Transverse colon (tissue), 4 donors: ENCODE results near the gene NME4. TPM values are rescaled to one million over a fixed set of nuclear protein-coding genes. Genes with fewer than 3 reads are reported as not detected.

Experiments
- DNase-seq: peaks from one replicate; pipeline ENCODE4 v3.0.0-alpha.2; 2019
- H3K27ac ChIP-seq, 4 donors: fragments of 200-600 bp; sonication (generic); 2 replicates each; pipeline ENCODE4 v1.5.1; 2016 to 2018; ENCODE audit warnings: inconsistent platforms in 4 of 4
- H3K27me3 ChIP-seq: fragments of 200-600 bp; sonication (generic); 2 replicates; pipeline ENCODE4 v1.5.1; 2017; ENCODE audit warnings: inconsistent platforms
- H3K36me3 ChIP-seq, 4 donors: fragments of 200-600 bp; sonication (generic); 2 replicates each; pipeline ENCODE4 v1.5.1; 2017 to 2019; ENCODE audit warnings: inconsistent platforms in 4 of 4
- H3K4me1 ChIP-seq, 4 donors: fragments of 200-600 bp; sonication (generic); 2 replicates each; pipeline ENCODE4 v1.5.1; 2017 to 2020; ENCODE audit warnings: inconsistent platforms in 4 of 4
- H3K4me3 ChIP-seq, 4 donors: fragments of 200-600 bp; sonication (generic); 1 replicate in 1 of 4; 2 replicates in 3 of 4; pipeline versions ENCODE4 v1.5.1 to v1.6.1; 2017 to 2019; ENCODE audit warnings: inconsistent platforms in 4 of 4
- H3K9me3 ChIP-seq, 2 donors: fragments of 200-600 bp; sonication (generic); 2 replicates each; pipeline ENCODE4 v1.5.1; 2017 to 2019; ENCODE audit warnings: inconsistent platforms in 2 of 2
- CTCF ChIP-seq, 5 experiments: fragments of 200-600 bp in 3 of 5; fragments of 450-650 bp in 2 of 5; sonication (generic) in 3 of 5; IDR thresholded peaks; 1 replicate in 2 of 5; 2 replicates in 3 of 5; pipeline ENCODE4 v1.5.1; 2016 to 2017; ENCODE audit warnings: antibody characterized with exemption in 5 of 5, inconsistent platforms in 3 of 5, mild to moderate bottlenecking in 2 of 5, moderate library complexity in 1 of 5
- EP300 ChIP-seq: sonication (generic); formaldehyde crosslinking; IDR thresholded peaks from one replicate; pipeline ENCODE4 v1.6.1; 2017; ENCODE audit warnings: antibody characterized with exemption, low read depth
- POLR2A ChIP-seq: fragments of 450-650 bp; IDR thresholded peaks from one replicate; pipeline ENCODE4 v1.6.1; 2016; ENCODE audit warnings: antibody characterized with exemption, mild to moderate bottlenecking, moderate library complexity
- POLR2AphosphoS5 ChIP-seq, 3 donors: sonication (generic); formaldehyde crosslinking; IDR thresholded peaks; one replicate each; pipeline ENCODE4 v1.6.1; 2016; ENCODE audit warnings: antibody characterized with exemption in 3 of 3
- WGBS, 2 donors: methylation state at CpG; one replicate each; pipeline ENCODE4 v1.1.5; 2018; ENCODE audit warnings: low coverage in 1 of 2; 5-methylcytosine and 5-hydroxymethylcytosine counted together
- in situ Hi-C, 4 donors: fragments of 200-750 bp; cut with MboI; loops; one replicate each; pipeline versions ENCODE4 v1.15.0 to v1.15.1; 2017; ENCODE audit warnings: low sequenced_read_pairs in 3 of 4, low pct_ligation_motif_present in 1 of 4, low pct_unique_long_range_greater_than_20kb in 1 of 4
- intact Hi-C: fragments of 100-400 bp; cut with DNase I; formaldehyde crosslinking; loops from one replicate; pipeline ENCODE4 v1.15.1; 2023; ENCODE audit warnings: low total_unique reads
- small RNA-seq, 4 donors: library from RNA; depleted of rRNA; stranded (forward); fragments of <200 nt; gene quantifications; one replicate each; pipeline ENCODE3, GENCODE V24; 2016
- total RNA-seq, 4 donors: library from RNA; depleted of rRNA; stranded (reverse); fragments of >200 nt; gene quantifications; one replicate each; pipeline ENCODE4 v1.1.0, GENCODE V29; 2016

Gene NME4
- total RNA-seq, 4 donors from 2014 or later, result 37.5 to 82.3 (median 58.1) TPM

- H3K4me3 ChIP-seq, result no peak overlapping the region
- H3K27ac ChIP-seq, result peak overlapping the region in 1 of 4 donors; percentile 29
- no peaks in the 10 kb centered on the region for H3K9me3 ChIP-seq
- no peaks in the 10 kb centered on the region for H3K36me3 ChIP-seq
- WGBS, 2 donors, result 81 to 84% methylated on average over 6 of the region's 6 CpGs
- in situ Hi-C loops (loop anchor here in 1 of 4 donors (10.0 kb wide), 1 partner anchor 52 kb away; no protein-coding TSS in a partner anchor), intact Hi-C loops (no loop called here)
- no peaks in the 10 kb centered on the region for H3K4me1 ChIP-seq
- DNase-seq, result no peak
- no peaks in the 10 kb centered on the region for H3K27me3 ChIP-seq
- TF ChIP-seq EP300 (no peak), POLR2AphosphoS5 (IDR thresholded peaks at IDR 0.05) (no peak), POLR2A (no peak), CTCF (IDR thresholded peaks at IDR 0.05) (no peak)
Measured at GRCh38 chr16:442976-443375, 46.0 kb downstream of the NME4 start.

- in situ Hi-C loops (loop anchor here in 1 of 4 donors (10.0 kb wide), 1 partner anchor 51 kb away; no protein-coding TSS in a partner anchor), intact Hi-C loops (no loop called here)
- 92 to 93% methylated on average over 9 to 10 of the region's 10 CpGs for WGBS, 2 donors
- Histone ChIP-seq H3K4me3 (no peak overlapping the region), H3K4me1 (no peaks in the 10 kb centered on the region), H3K27me3 (no peaks in the 10 kb centered on the region), H3K27ac (no peak overlapping the region), H3K36me3 (no peaks in the 10 kb centered on the region), H3K9me3 (no peaks in the 10 kb centered on the region)
- DNase-seq, result no peak
- TF ChIP-seq EP300 (no peak), POLR2A (no peak), POLR2AphosphoS5 (IDR thresholded peaks at IDR 0.05) (no peak), CTCF (IDR thresholded peaks at IDR 0.05) (no peak)
Measured at GRCh38 chr16:444027-444426, 47.0 kb downstream of the NME4 start.

GRCh38 chr16:445566-445965 is 48.6 kb downstream of the NME4 start:
- peaks cover 0 to 6% (median under 1%) of the 10 kb centered on the region in 4 donors for H3K4me1 ChIP-seq
- no peaks in the 10 kb centered on the region for H3K9me3 ChIP-seq
- no peak overlapping the region for H3K27ac ChIP-seq
- intact Hi-C loops (no loop called here), in situ Hi-C loops (loop anchor here in 1 of 4 donors (10.0 kb wide), 1 partner anchor 49 kb away; no protein-coding TSS in a partner anchor)
- WGBS, 2 donors, result 87% methylated on average over 4 of the region's 4 CpGs; no CpG with 5 or more reads in 1 of the 2 donors
- DNase-seq, result no peak
- H3K36me3 ChIP-seq, result no peaks in the 10 kb centered on the region
- TF ChIP-seq EP300 (no peak), POLR2AphosphoS5 (IDR thresholded peaks at IDR 0.05) (no peak), CTCF (IDR thresholded peaks at IDR 0.05) (no peak), POLR2A (no peak)
- H3K27me3 ChIP-seq, result no peaks in the 10 kb centered on the region
- no peak overlapping the region for H3K4me3 ChIP-seq

Small RNAs within 50 kb of the gene (small RNA-seq; reads per million reads assigned to genes)
- 0 reads per million in 4 donors for gene RF00019

Other genes starting within 250 kb of the NME4 start
- gene HBZ, start 244.6 kb upstream of the NME4 start, total RNA-seq, result not detected
- not detected for gene HBM, start 231.2 kb upstream of the NME4 start, total RNA-seq
- gene HBA2, start 224.3 kb upstream of the NME4 start, total RNA-seq, result 10 to 100 TPM in 1 of 4 donors, 1 to 10 TPM in 2, not detected in 1; 1.8 to 10.8 (median 7.0) TPM
- gene HBA1, start 220.5 kb upstream of the NME4 start, total RNA-seq, result 1 to 10 TPM in 1 of 4 donors, not detected in 3; 4.4 TPM
- not detected for gene HBQ1, start 216.7 kb upstream of the NME4 start, total RNA-seq
- gene LUC7L, start 167.8 kb upstream of the NME4 start, total RNA-seq, result 100 to 1,000 TPM in 3 of 4 donors, 10 to 100 TPM in 1; 85.1 to 316 (median 153) TPM
- 100 to 1,000 TPM in 2 of 4 donors, 10 to 100 TPM in 2; 55.4 to 328 (median 112) TPM for gene FAM234A, start 162.4 kb upstream of the NME4 start, total RNA-seq
- gene RGS11, start 121.3 kb upstream of the NME4 start, total RNA-seq, result 10 to 100 TPM in 1 of 4 donors, 1 to 10 TPM in 3; 2.0 to 24.3 (median 6.7) TPM
- gene ARHGDIG, start 116.6 kb upstream of the NME4 start, total RNA-seq, result under 1 TPM in 1 of 4 donors, not detected in 3; 0.95 TPM
- gene PDIA2, start 114.0 kb upstream of the NME4 start, total RNA-seq, result 1 to 10 TPM in 1 of 4 donors, under 1 TPM in 2, not detected in 1; 0.55 to 2.6 (median 0.79) TPM
- 10 to 100 TPM; 41.4 to 73.7 (median 58.7) TPM for gene AXIN1, start 44.5 kb upstream of the NME4 start, total RNA-seq
- 10 to 100 TPM; 24.7 to 81.2 (median 53.0) TPM for gene MRPL28, start 26.7 kb upstream of the NME4 start, total RNA-seq
- gene PGAP6, start 15.2 kb upstream of the NME4 start, total RNA-seq, result 100 to 1,000 TPM; 105 to 300 (median 179) TPM
- gene DECR2, start 4.7 kb downstream of the NME4 start, total RNA-seq, result 100 to 1,000 TPM in 2 of 4 donors, 10 to 100 TPM in 2; 65.7 to 148 (median 108) TPM
- gene RAB11FIP3, start 28.4 kb downstream of the NME4 start, total RNA-seq, result 10 to 100 TPM; 21.6 to 56.5 (median 42.2) TPM
- 100 to 1,000 TPM; 108 to 388 (median 175) TPM for gene CAPN15, start 130.5 kb downstream of the NME4 start, total RNA-seq
- not detected for gene PRR35, start 163.2 kb downstream of the NME4 start, total RNA-seq
- gene NHLRC4, start 169.8 kb downstream of the NME4 start, total RNA-seq, result under 1 TPM in 3 of 4 donors, not detected in 1; 0.55 to 0.75 (median 0.64) TPM
- gene PIGQ, start 172.8 kb downstream of the NME4 start, total RNA-seq, result 100 to 1,000 TPM in 1 of 4 donors, 10 to 100 TPM in 3; 37.4 to 115 (median 56.0) TPM
- gene RAB40C, start 192.9 kb downstream of the NME4 start, total RNA-seq, result 100 to 1,000 TPM in 2 of 4 donors, 10 to 100 TPM in 2; 54.8 to 111 (median 83.5) TPM
- gene WFIKKN1, start 233.8 kb downstream of the NME4 start, total RNA-seq, result 10 to 100 TPM in 1 of 4 donors, 1 to 10 TPM in 3; 2.3 to 13.1 (median 4.2) TPM
- 10 to 100 TPM; 32.6 to 91.8 (median 86.7) TPM for gene METTL26, start 239.1 kb downstream of the NME4 start, total RNA-seq
- gene MCRIP2, start 244.6 kb downstream of the NME4 start, total RNA-seq, result 100 to 1,000 TPM; 158 to 267 (median 211) TPM